ENCODE data around the gene ABCA9.

ABCA9 gene

GRCh38 chr17:68939195-68939594 lies 121.5 kb downstream of the ABCA9 start:
- Histone ChIP-seq H3K9me3 (ENCODE audit: control insufficient read depth, low read length) (no peaks in the 10 kb centered on the region), H3K4me2 (ENCODE audit: low read length, poor library complexity, severe bottlenecking) (no peak overlapping the region), H2BK5ac (ENCODE audit: low read depth, low read length, poor library complexity, severe bottlenecking) (no peak overlapping the region), H3K18ac (ENCODE audit: low read depth in 1 of 2, low read length in 2 of 2) (no peak overlapping the region), H2AFZ (ENCODE audit: low read depth, low read length) (no peak overlapping the region), H3K4me1 (ENCODE audit: control insufficient read depth, insufficient read depth, low read depth, low read length) (no peaks in the 10 kb centered on the region), H3K23ac (ENCODE audit: low read length in 2 of 2) (no peak overlapping the region), H2AK5ac (ENCODE audit: low read length, severe bottlenecking) (no peak overlapping the region), H4K8ac (ENCODE audit: low read length) (no peak overlapping the region), H3K4ac (ENCODE audit: low read depth in 1 of 2, low read length in 2 of 2) (no peak overlapping the region), H2BK120ac (ENCODE audit: low read depth, low read length) (no peak overlapping the region), H3K27me3 (ENCODE audit: control insufficient read depth in 1 of 2, insufficient read depth in 1 of 2, low read length in 2 of 2) (no peaks in the 10 kb centered on the region), H3K4me3 (ENCODE audit: insufficient read depth in 1 of 2, low read depth in 1 of 2, low read length in 2 of 2) (no peak overlapping the region), H3K79me1 (replicated peaks; ENCODE audit: low read length, poor library complexity, severe bottlenecking) (no peaks in the 10 kb centered on the region), H3K36me3 (ENCODE audit: control insufficient read depth in 1 of 2, insufficient read depth in 2 of 2, low read depth in 1 of 2, low read length in 2 of 2) (peaks cover 0 to 60% of the 10 kb centered on the region in 2 experiments), H2BK15ac (ENCODE audit: low read depth, poor library complexity, severe bottlenecking) (no peak overlapping the region), H2BK12ac (ENCODE audit: low read length in 2 of 2) (no peak overlapping the region), H3K14ac (ENCODE audit: low read length in 2 of 2) (no peak overlapping the region), H3K9ac (ENCODE audit: low read length) (no peak overlapping the region), H4K91ac (ENCODE audit: low read length) (no peak overlapping the region), H3K27ac (ENCODE audit: low read length, poor library complexity, severe bottlenecking) (no peak overlapping the region)
- WGBS: 100% methylated on average over 1 of the region's 3 CpGs
- no peak for DNase-seq

GRCh38 chr17:68937890-68938514 lies 122.7 kb downstream of the ABCA9 start:
- no peak overlapping the region for H2BK12ac ChIP-seq (ENCODE audit: low read length in 2 of 2)
- no peak overlapping the region for H3K18ac ChIP-seq (ENCODE audit: low read depth in 1 of 2, low read length in 2 of 2)
- no peaks in the 10 kb centered on the region for H3K27me3 ChIP-seq (ENCODE audit: control insufficient read depth in 1 of 2, insufficient read depth in 1 of 2, low read length in 2 of 2)
- H3K4me3 ChIP-seq (ENCODE audit: insufficient read depth in 1 of 2, low read depth in 1 of 2, low read length in 2 of 2): no peak overlapping the region
- no peak overlapping the region for H4K91ac ChIP-seq (ENCODE audit: low read length)
- no peak overlapping the region for H4K8ac ChIP-seq (ENCODE audit: low read length)
- no peak overlapping the region for H3K23ac ChIP-seq (ENCODE audit: low read length in 2 of 2)
- no peak for DNase-seq
- H3K9me3 ChIP-seq (ENCODE audit: control insufficient read depth, low read length): no peaks in the 10 kb centered on the region
- H2AFZ ChIP-seq (ENCODE audit: low read depth, low read length): no peak overlapping the region
- no peak overlapping the region for H3K4ac ChIP-seq (ENCODE audit: low read depth in 1 of 2, low read length in 2 of 2)
- no peak overlapping the region for H2BK120ac ChIP-seq (ENCODE audit: low read depth, low read length)
- no peaks in the 10 kb centered on the region for H3K4me1 ChIP-seq (ENCODE audit: control insufficient read depth, insufficient read depth, low read depth, low read length)
- WGBS: 90% methylated on average over 7 of the region's 8 CpGs
- no peaks in the 10 kb centered on the region for H3K79me1 ChIP-seq (replicated peaks; ENCODE audit: low read length, poor library complexity, severe bottlenecking)
- H3K36me3 ChIP-seq (ENCODE audit: control insufficient read depth in 1 of 2, insufficient read depth in 2 of 2, low read depth in 1 of 2, low read length in 2 of 2): peaks cover 0 to 72% of the 10 kb centered on the region in 2 experiments
- H2AK5ac ChIP-seq (ENCODE audit: low read length, severe bottlenecking): no peak overlapping the region
- H3K14ac ChIP-seq (ENCODE audit: low read length in 2 of 2): no peak overlapping the region
- H3K27ac ChIP-seq (ENCODE audit: low read length, poor library complexity, severe bottlenecking): no peak overlapping the region
- no peak overlapping the region for H2BK5ac ChIP-seq (ENCODE audit: low read depth, low read length, poor library complexity, severe bottlenecking)
- no peak overlapping the region for H3K4me2 ChIP-seq (ENCODE audit: low read length, poor library complexity, severe bottlenecking)
- H2BK15ac ChIP-seq (ENCODE audit: low read depth, poor library complexity, severe bottlenecking): no peak overlapping the region
- H3K9ac ChIP-seq (ENCODE audit: low read length): no peak overlapping the region

GRCh38 chr17:68927516-68927915 lies 133.2 kb downstream of the ABCA9 start:
- Histone ChIP-seq H3K36me3 (ENCODE audit: control insufficient read depth in 1 of 2, insufficient read depth in 2 of 2, low read depth in 1 of 2, low read length in 2 of 2) (peaks cover 0 to 71% of the 10 kb centered on the region in 2 experiments), H3K23ac (ENCODE audit: low read length in 2 of 2) (no peak overlapping the region), H4K91ac (ENCODE audit: low read length) (no peak overlapping the region), H4K8ac (ENCODE audit: low read length) (no peak overlapping the region), H3K4ac (ENCODE audit: low read depth in 1 of 2, low read length in 2 of 2) (no peak overlapping the region), H3K4me3 (ENCODE audit: insufficient read depth in 1 of 2, low read depth in 1 of 2, low read length in 2 of 2) (no peak overlapping the region), H3K27ac (ENCODE audit: low read length, poor library complexity, severe bottlenecking) (no peak overlapping the region), H3K18ac (ENCODE audit: low read depth in 1 of 2, low read length in 2 of 2) (no peak overlapping the region), H2AFZ (ENCODE audit: low read depth, low read length) (no peak overlapping the region), H3K9ac (ENCODE audit: low read length) (no peak overlapping the region), H2BK5ac (ENCODE audit: low read depth, low read length, poor library complexity, severe bottlenecking) (no peak overlapping the region), H3K4me1 (ENCODE audit: control insufficient read depth, insufficient read depth, low read depth, low read length) (no peaks in the 10 kb centered on the region), H2BK120ac (ENCODE audit: low read depth, low read length) (no peak overlapping the region), H3K4me2 (ENCODE audit: low read length, poor library complexity, severe bottlenecking) (no peak overlapping the region), H3K14ac (ENCODE audit: low read length in 2 of 2) (no peak overlapping the region), H3K27me3 (ENCODE audit: control insufficient read depth in 1 of 2, insufficient read depth in 1 of 2, low read length in 2 of 2) (no peaks in the 10 kb centered on the region), H2BK15ac (ENCODE audit: low read depth, poor library complexity, severe bottlenecking) (no peak overlapping the region), H2BK12ac (ENCODE audit: low read length in 2 of 2) (no peak overlapping the region), H3K9me3 (ENCODE audit: control insufficient read depth, low read length) (no peaks in the 10 kb centered on the region), H3K79me1 (replicated peaks; ENCODE audit: low read length, poor library complexity, severe bottlenecking) (no peaks in the 10 kb centered on the region), H2AK5ac (ENCODE audit: low read length, severe bottlenecking) (no peak overlapping the region)
- WGBS: no CpG with 5 or more reads among the region's 4 CpGs
- no peak for DNase-seq

GRCh38 chr17:68924793-68925720 lies 135.7 kb downstream of the ABCA9 start:
- H3K27ac ChIP-seq (ENCODE audit: low read length, poor library complexity, severe bottlenecking): no peak overlapping the region
- H3K4ac ChIP-seq (ENCODE audit: low read depth in 1 of 2, low read length in 2 of 2): no peak overlapping the region
- no peak overlapping the region for H3K9ac ChIP-seq (ENCODE audit: low read length)
- no peak for DNase-seq
- WGBS: 96% methylated on average over 6 of the region's 9 CpGs
- no peak overlapping the region for H2AFZ ChIP-seq (ENCODE audit: low read depth, low read length)
- no peak overlapping the region for H3K14ac ChIP-seq (ENCODE audit: low read length in 2 of 2)
- no peak overlapping the region for H3K4me2 ChIP-seq (ENCODE audit: low read length, poor library complexity, severe bottlenecking)
- H3K79me1 ChIP-seq (replicated peaks; ENCODE audit: low read length, poor library complexity, severe bottlenecking): no peaks in the 10 kb centered on the region
- peaks cover 0 to 60% of the 10 kb centered on the region in 2 experiments for H3K36me3 ChIP-seq (ENCODE audit: control insufficient read depth in 1 of 2, insufficient read depth in 2 of 2, low read depth in 1 of 2, low read length in 2 of 2)
- no peaks in the 10 kb centered on the region for H3K27me3 ChIP-seq (ENCODE audit: control insufficient read depth in 1 of 2, insufficient read depth in 1 of 2, low read length in 2 of 2)
- no peak overlapping the region for H2BK15ac ChIP-seq (ENCODE audit: low read depth, poor library complexity, severe bottlenecking)
- no peaks in the 10 kb centered on the region for H3K4me1 ChIP-seq (ENCODE audit: control insufficient read depth, insufficient read depth, low read depth, low read length)
- no peak overlapping the region for H2AK5ac ChIP-seq (ENCODE audit: low read length, severe bottlenecking)
- no peak overlapping the region for H3K23ac ChIP-seq (ENCODE audit: low read length in 2 of 2)
- H2BK12ac ChIP-seq (ENCODE audit: low read length in 2 of 2): no peak overlapping the region
- H3K4me3 ChIP-seq (ENCODE audit: insufficient read depth in 1 of 2, low read depth in 1 of 2, low read length in 2 of 2): no peak overlapping the region
- no peaks in the 10 kb centered on the region for H3K9me3 ChIP-seq (ENCODE audit: control insufficient read depth, low read length)
- H4K8ac ChIP-seq (ENCODE audit: low read length): no peak overlapping the region
- no peak overlapping the region for H4K91ac ChIP-seq (ENCODE audit: low read length)
- H2BK120ac ChIP-seq (ENCODE audit: low read depth, low read length): no peak overlapping the region
- H2BK5ac ChIP-seq (ENCODE audit: low read depth, low read length, poor library complexity, severe bottlenecking): no peak overlapping the region
- no peak overlapping the region for H3K18ac ChIP-seq (ENCODE audit: low read depth in 1 of 2, low read length in 2 of 2)

Data from mesenchymal stem cell (in vitro differentiated cells and primary cell).